Tibial nerve (tissue), 4 donors: Measurements from ENCODE around the gene BNC2. TPM values are rescaled to one million over a fixed set of nuclear protein-coding genes. Genes with fewer than 3 reads are reported as not detected.

Source experiments
- DNase-seq, 2 donors: peaks; one replicate each; pipeline ENCODE4 v3.0.0-alpha.2; 2019; ENCODE audit warnings: low spot score in 2 of 2
- H3K27ac ChIP-seq, 4 donors: fragments of 200-600 bp; sonication (generic) in 3 of 4; one replicate each; pipeline ENCODE4 v1.5.1; 2017 to 2019; ENCODE audit warnings: mild to moderate bottlenecking in 1 of 4
- H3K27me3 ChIP-seq, 2 donors: fragments of 200-600 bp; sonication (generic) in 1 of 2; one replicate each; pipeline versions ENCODE4 v1.5.1 to v1.6.0; 2017 to 2019
- H3K36me3 ChIP-seq, 3 donors: fragments of 200-600 bp; sonication (generic); one replicate each; pipeline ENCODE4 v1.5.1; 2018 to 2019
- H3K4me1 ChIP-seq, 4 donors: fragments of 200-600 bp; sonication (generic) in 3 of 4; one replicate each; pipeline ENCODE4 v1.5.1; 2017 to 2019
- H3K4me3 ChIP-seq, 4 donors: fragments of 200-600 bp; sonication (generic) in 3 of 4; one replicate each; pipeline ENCODE4 v1.5.1; 2017 to 2019; ENCODE audit warnings: mild to moderate bottlenecking in 1 of 4, moderate library complexity in 1 of 4
- H3K9me3 ChIP-seq, 4 donors: fragments of 200-600 bp; sonication (generic) in 3 of 4; one replicate each; pipeline ENCODE4 v1.5.1; 2017 to 2019
- EP300 ChIP-seq, 2 donors: sonication (generic); formaldehyde crosslinking; IDR thresholded peaks; one replicate each; pipeline ENCODE4 v1.6.1; 2017; ENCODE audit warnings: antibody characterized with exemption in 2 of 2, mild to moderate bottlenecking in 1 of 2
- POLR2A ChIP-seq, 2 donors: fragments of 450-650 bp; IDR thresholded peaks; one replicate each; pipeline ENCODE4 v1.6.1; 2017; ENCODE audit warnings: antibody characterized with exemption in 2 of 2, mild to moderate bottlenecking in 2 of 2, moderate library complexity in 2 of 2
- WGBS, 2 donors: methylation state at CpG; one replicate each; pipeline ENCODE4 v1.1.5; 2018; 5-methylcytosine and 5-hydroxymethylcytosine counted together
- total RNA-seq, 4 donors: library from RNA; depleted of rRNA; stranded (reverse); fragments of >200 nt; gene quantifications; one replicate each; pipeline ENCODE4 v1.1.0, GENCODE V29; 2016
- TF ChIP-seq, protein P1 (sequence below), 5 experiments: fragments of 200-600 bp in 3 of 5; fragments of 450-650 bp in 2 of 5; sonication (generic) in 3 of 5; IDR thresholded peaks; one replicate each; pipeline ENCODE4 v1.5.1; 2016 to 2019; ENCODE audit warnings: antibody characterized with exemption in 5 of 5, mild to moderate bottlenecking in 3 of 5, moderate library complexity in 2 of 5

BNC2 gene
- total RNA-seq, 4 donors from 2014 or later = 69.9 to 89.6 (median 88.4) TPM

DNA sequence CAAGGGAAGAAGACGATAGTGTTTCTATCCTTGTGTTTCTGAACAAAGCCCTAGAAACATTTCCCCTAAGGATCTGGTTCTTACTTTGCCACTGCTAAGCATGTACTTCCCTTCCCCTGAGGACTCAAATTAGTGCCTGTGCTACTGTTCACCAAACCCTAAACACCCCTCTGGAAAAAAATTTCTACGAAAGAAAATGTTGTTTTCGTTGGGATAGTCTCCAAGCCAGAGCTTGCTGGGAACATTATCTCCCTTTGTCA, 294.6 kb downstream of the BNC2 start:
- peaks cover 0 to 30% (median 0%) of the 10 kb centered on the region in 4 donors for H3K4me1 ChIP-seq
- no peak for TF ChIP-seq POLR2A (IDR thresholded peaks at IDR 0.05)
- TF ChIP-seq, protein P1, sequence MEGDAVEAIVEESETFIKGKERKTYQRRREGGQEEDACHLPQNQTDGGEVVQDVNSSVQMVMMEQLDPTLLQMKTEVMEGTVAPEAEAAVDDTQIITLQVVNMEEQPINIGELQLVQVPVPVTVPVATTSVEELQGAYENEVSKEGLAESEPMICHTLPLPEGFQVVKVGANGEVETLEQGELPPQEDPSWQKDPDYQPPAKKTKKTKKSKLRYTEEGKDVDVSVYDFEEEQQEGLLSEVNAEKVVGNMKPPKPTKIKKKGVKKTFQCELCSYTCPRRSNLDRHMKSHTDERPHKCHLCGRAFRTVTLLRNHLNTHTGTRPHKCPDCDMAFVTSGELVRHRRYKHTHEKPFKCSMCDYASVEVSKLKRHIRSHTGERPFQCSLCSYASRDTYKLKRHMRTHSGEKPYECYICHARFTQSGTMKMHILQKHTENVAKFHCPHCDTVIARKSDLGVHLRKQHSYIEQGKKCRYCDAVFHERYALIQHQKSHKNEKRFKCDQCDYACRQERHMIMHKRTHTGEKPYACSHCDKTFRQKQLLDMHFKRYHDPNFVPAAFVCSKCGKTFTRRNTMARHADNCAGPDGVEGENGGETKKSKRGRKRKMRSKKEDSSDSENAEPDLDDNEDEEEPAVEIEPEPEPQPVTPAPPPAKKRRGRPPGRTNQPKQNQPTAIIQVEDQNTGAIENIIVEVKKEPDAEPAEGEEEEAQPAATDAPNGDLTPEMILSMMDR (IDR thresholded peaks at IDR 0.05) = no peak
- no peak for TF ChIP-seq EP300 (IDR thresholded peaks at IDR 0.05)
- H3K27me3 ChIP-seq = no peaks in the 10 kb centered on the region
- H3K27ac ChIP-seq = peak overlapping the region in 2 of 4 donors; percentile 63
- 38 to 52% methylated on average over 3 of the region's 3 CpGs for WGBS, 2 donors
- no peaks in the 10 kb centered on the region for H3K36me3 ChIP-seq
- peak overlapping the region in 1 of 4 donors; percentile 1 for H3K4me3 ChIP-seq
- no peak for DNase-seq
- H3K9me3 ChIP-seq = no peaks in the 10 kb centered on the region

DNA sequence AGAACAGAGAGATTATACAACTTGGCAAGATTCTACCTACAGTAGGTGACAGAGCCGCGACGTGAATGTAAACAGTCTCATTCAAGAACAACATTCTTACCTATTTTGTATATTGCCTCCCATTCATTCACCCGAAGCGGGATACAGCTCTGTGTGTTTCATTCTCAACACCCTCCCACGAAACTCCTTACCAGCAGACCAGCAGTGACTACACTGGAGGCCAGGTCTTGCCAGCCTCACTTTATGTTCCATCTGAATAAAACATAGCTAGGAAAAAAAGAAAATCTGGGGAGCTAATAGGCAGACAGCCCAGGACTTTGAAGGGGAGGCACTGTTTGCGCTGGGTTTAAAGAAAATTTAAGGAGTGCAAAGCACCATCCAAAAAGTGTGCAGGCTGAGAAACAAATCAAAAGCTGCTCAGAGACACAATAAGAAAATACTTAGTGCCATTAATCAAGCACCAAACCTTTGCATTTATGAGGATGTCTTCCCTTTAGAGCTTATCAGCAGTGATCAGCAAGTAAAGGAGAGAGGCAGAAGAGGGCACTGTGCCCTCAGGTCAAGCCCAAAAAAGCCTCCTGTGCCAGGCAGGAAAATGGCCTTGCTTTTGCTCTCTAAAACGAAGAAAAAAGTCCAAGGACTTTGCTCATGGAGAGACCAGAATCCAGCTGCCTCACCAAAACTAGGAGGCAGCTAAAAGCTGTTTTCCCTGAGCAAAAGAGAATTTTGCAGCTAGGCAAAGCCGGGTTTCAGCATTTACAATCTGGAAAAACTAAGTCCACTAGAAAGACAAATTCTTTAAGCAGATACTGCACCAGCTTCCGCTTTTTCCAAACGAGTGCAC, 295.1 kb downstream of the BNC2 start:
- H3K36me3 ChIP-seq = no peaks in the 10 kb centered on the region
- WGBS, 2 donors = 61 to 63% methylated on average over 11 of the region's 11 CpGs
- peak overlapping the region in 1 of 4 donors; percentile 1 for H3K4me3 ChIP-seq
- DNase-seq = no peak
- peaks cover 0 to 30% (median 0%) of the 10 kb centered on the region in 4 donors for H3K4me1 ChIP-seq
- TF ChIP-seq POLR2A (IDR thresholded peaks at IDR 0.05) (no peak), EP300 (IDR thresholded peaks at IDR 0.05) (no peak)
- TF ChIP-seq, protein P1 (IDR thresholded peaks at IDR 0.05) = no peak
- H3K27me3 ChIP-seq = no peaks in the 10 kb centered on the region
- H3K9me3 ChIP-seq = no peaks in the 10 kb centered on the region
- peak overlapping the region in 2 of 4 donors; percentile 63 for H3K27ac ChIP-seq

DNA sequence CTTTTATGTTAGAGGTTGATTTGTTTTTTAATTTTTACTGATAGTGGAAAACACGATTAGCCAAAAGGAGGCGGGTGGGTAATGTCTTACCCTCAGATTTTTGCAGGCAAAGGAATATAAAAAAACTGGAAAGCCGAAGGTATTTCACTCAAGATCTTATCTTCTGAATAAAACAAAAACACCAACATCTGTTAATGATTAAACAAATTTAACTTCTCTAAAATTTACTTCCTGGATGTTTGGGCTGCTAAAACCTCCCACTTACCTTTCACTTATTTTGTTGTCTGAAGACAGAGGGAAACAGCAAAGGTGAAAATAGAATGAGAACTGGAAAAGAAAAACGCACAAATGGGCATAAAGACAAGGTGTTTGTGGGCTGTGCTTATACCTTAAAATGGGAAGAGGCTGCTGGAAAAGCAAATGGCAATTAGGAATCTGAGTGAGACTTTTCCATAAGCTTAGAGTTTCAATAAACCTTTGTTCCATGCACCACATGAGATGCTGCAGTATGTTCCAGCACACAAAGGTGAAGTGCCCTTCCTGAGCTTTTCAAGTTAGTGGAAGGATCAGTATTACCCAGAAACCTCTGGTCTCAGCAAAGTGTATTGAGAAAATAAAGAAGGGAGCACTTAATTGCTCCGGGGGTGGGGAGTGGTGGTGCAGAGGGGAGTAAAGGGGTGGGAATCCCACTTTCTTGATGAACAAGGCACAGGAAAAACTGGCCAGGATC, 298.3 kb downstream of the BNC2 start:
- Histone ChIP-seq H3K9me3 (no peaks in the 10 kb centered on the region), H3K4me3 (no peak overlapping the region), H3K4me1 (peaks cover 0 to 29% (median 0%) of the 10 kb centered on the region in 4 donors), H3K36me3 (no peaks in the 10 kb centered on the region), H3K27ac (peak overlapping the region in 2 of 4 donors; percentile 38 to 44), H3K27me3 (no peaks in the 10 kb centered on the region)
- WGBS, 2 donors = 63 to 73% methylated on average over 5 of the region's 5 CpGs
- DNase-seq = no peak
- TF ChIP-seq POLR2A (IDR thresholded peaks at IDR 0.05) = no peak
- no peak for TF ChIP-seq EP300 (IDR thresholded peaks at IDR 0.05)
- TF ChIP-seq, protein P1 (IDR thresholded peaks at IDR 0.05) = no peak

DNA sequence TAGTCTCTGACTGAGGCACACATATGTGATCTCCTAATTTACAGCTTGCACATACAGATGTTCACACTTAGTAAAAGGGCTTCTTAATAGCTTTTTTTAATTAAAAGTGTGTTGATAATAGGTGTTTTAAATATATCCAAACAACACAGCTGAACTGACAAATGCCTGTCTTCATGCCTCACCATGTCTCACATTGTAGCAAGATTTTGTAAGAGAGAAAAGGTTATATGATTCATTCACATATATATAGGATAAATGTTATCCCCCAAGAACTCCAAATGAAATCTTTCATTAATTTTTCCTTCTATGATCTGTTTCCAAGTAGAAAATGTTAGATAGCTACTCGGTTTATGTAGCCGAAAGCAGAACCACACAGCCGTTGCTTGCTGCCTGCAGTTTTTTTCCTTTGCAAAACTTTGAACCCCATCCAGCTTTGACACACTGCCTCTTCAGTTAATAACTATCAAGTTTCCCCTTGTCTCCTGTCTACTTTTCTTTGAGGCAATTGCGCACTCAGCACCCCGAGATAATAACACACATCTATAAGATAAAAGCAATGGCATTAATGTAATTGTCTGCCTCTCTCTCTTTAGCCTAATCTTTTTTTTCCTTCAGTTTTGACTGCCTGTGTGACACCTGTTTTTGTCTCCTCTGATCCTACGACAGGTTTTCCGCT, 299.2 kb downstream of the BNC2 start:
- no peak overlapping the region for H3K4me3 ChIP-seq
- H3K9me3 ChIP-seq = no peaks in the 10 kb centered on the region
- DNase-seq = no peak
- no peaks in the 10 kb centered on the region for H3K36me3 ChIP-seq
- H3K27me3 ChIP-seq = no peaks in the 10 kb centered on the region
- 47 to 49% methylated on average over 7 of the region's 7 CpGs for WGBS, 2 donors
- TF ChIP-seq, protein P1 (IDR thresholded peaks at IDR 0.05) = no peak
- TF ChIP-seq POLR2A (IDR thresholded peaks at IDR 0.05) = no peak
- TF ChIP-seq EP300 (IDR thresholded peaks at IDR 0.05) = no peak
- H3K27ac ChIP-seq = peak overlapping the region in 2 of 4 donors; percentile 12 to 38
- H3K4me1 ChIP-seq = peaks cover 0 to 29% (median 0%) of the 10 kb centered on the region in 4 donors
